UCSD-AML1 (cell line): ENCODE results near the gene ACACA.

Source experiments
- DNase-seq: peaks from one replicate; lab custom pipeline; 2025; ENCODE audit not compliant: unreplicated experiment; lab: John Stamatoyannopoulos, UW

ACACA gene

GRCh38 chr17:37137906-37138514 is 268.6 kb downstream of the ACACA start:
- DNase-seq: no peak

GRCh38 chr17:37137070-37137610 is 269.5 kb downstream of the ACACA start:
- no peak for DNase-seq

GRCh38 chr17:37135576-37135975 is 271.1 kb downstream of the ACACA start:
- DNase-seq: no peak

GRCh38 chr17:37134050-37134449 is 272.6 kb downstream of the ACACA start:
- no peak for DNase-seq

- DNase-seq: no peak
These were observed 273.5 kb downstream of the ACACA start for GRCh38 chr17:37133136-37133535.

GRCh38 chr17:37131669-37132611 is 274.7 kb downstream of the ACACA start:
- no peak for DNase-seq

- DNase-seq: no peak
These were observed 275.6 kb downstream of the ACACA start for GRCh38 chr17:37130984-37131446.

GRCh38 chr17:37124821-37125173 is 281.8 kb downstream of the ACACA start:
- DNase-seq: no peak

- DNase-seq: no peak
These were observed 282.5 kb downstream of the ACACA start for GRCh38 chr17:37123941-37124820.

- no peak for DNase-seq
These were observed 283.2 kb downstream of the ACACA start for GRCh38 chr17:37123386-37123785.

GRCh38 chr17:37121616-37122015 is 285.0 kb downstream of the ACACA start:
- DNase-seq: no peak

GRCh38 chr17:37118366-37119137 is 288.1 kb downstream of the ACACA start:
- DNase-seq: no peak

- no peak for DNase-seq
These were observed 289.1 kb downstream of the ACACA start for GRCh38 chr17:37117373-37118142.

- no peak for DNase-seq
These were observed 289.9 kb downstream of the ACACA start for GRCh38 chr17:37116671-37117185.

- DNase-seq: no peak
These were observed 295.3 kb downstream of the ACACA start for GRCh38 chr17:37111329-37111728.

- DNase-seq: no peak
These were observed 295.9 kb downstream of the ACACA start for GRCh38 chr17:37110746-37111145.

GRCh38 chr17:37109731-37110710 is 296.6 kb downstream of the ACACA start:
- no peak for DNase-seq

- DNase-seq: no peak
These were observed 297.5 kb downstream of the ACACA start for GRCh38 chr17:37109106-37109505.
